ENCODE results near the gene GALNT16. TPM values are rescaled to one million over a fixed set of nuclear protein-coding genes. Genes with fewer than 3 reads are reported as not detected.
"Not testable (repeated sequence)": the region's sequence is repeated elsewhere in the genome, so short reads cannot be mapped to it uniquely, and the experiment has no call there.

The GALNT16 gene
- total RNA-seq, 1 donor from 2014 or later = 12.4 TPM

- TF ChIP-seq CTCF (conservative IDR thresholded peaks at IDR 0.05) = no peak
- no peaks in the 10 kb centered on the region for H3K4me1 Mint-ChIP-seq (ENCODE audit: unreplicated experiment)
- no peak overlapping the region for H3K27ac Mint-ChIP-seq
- no peak for DNase-seq (ENCODE audit: extremely low spot score, unreplicated experiment)
- H3K27me3 Mint-ChIP-seq = no peaks in the 10 kb centered on the region
- H3K36me3 Mint-ChIP-seq = peaks cover 41% of the 10 kb centered on the region
- no peaks in the 10 kb centered on the region for H3K9me3 Mint-ChIP-seq
- H3K4me3 Mint-ChIP-seq = no peak overlapping the region
These were observed 116.5 kb downstream of the GALNT16 start for GRCh38 chr14:69376439-69376838.

GRCh38 chr14:69378274-69378673 is 118.3 kb downstream of the GALNT16 start:
- H3K4me3 Mint-ChIP-seq = no peak overlapping the region
- TF ChIP-seq CTCF (conservative IDR thresholded peaks at IDR 0.05) = no peak
- H3K9me3 Mint-ChIP-seq = no peaks in the 10 kb centered on the region
- H3K36me3 Mint-ChIP-seq = peaks cover 43% of the 10 kb centered on the region
- H3K4me1 Mint-ChIP-seq (ENCODE audit: unreplicated experiment) = no peaks in the 10 kb centered on the region
- H3K27me3 Mint-ChIP-seq = no peaks in the 10 kb centered on the region
- no peak for DNase-seq (ENCODE audit: extremely low spot score, unreplicated experiment)
- no peak overlapping the region for H3K27ac Mint-ChIP-seq

DNA sequence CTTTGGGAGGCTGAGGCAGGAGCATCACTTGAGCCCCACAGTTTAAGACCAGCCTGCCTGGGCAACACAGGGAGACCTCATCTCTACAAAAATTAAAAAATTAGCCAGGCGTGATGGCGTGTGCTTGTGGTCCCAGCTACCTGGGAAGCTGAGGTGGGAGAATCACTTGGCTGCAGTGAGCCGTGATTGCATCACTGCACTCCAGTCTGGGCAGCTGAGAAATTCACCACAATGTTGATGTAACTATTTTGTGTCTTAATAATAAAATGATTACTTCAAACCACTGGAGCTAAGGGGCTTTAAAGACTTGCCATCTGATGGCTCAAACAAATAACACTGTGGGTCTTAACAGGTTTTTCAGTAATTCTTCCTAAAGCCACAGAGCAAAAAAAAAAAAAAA is 127.4 kb downstream of the GALNT16 start:
- Mint-ChIP-seq H3K27me3 (no peaks in the 10 kb centered on the region), H3K36me3 (peaks cover 42% of the 10 kb centered on the region), H3K27ac (no peak overlapping the region), H3K4me1 (ENCODE audit: unreplicated experiment) (no peaks in the 10 kb centered on the region), H3K4me3 (no peak overlapping the region), H3K9me3 (no peaks in the 10 kb centered on the region)
- DNase-seq (ENCODE audit: extremely low spot score, unreplicated experiment) = no peak
- no peak for TF ChIP-seq CTCF (conservative IDR thresholded peaks at IDR 0.05)

GRCh38 chr14:69391400-69391799 is 131.4 kb downstream of the GALNT16 start:
- H3K27ac Mint-ChIP-seq; H3K4me3 Mint-ChIP-seq; H3K27me3 Mint-ChIP-seq; DNase-seq (ENCODE audit: extremely low spot score, unreplicated experiment); H3K9me3 Mint-ChIP-seq: not testable (repeated sequence)
- Mint-ChIP-seq H3K36me3 (peaks cover 47% of the 10 kb centered on the region), H3K4me1 (ENCODE audit: unreplicated experiment) (peaks cover 14% of the 10 kb centered on the region)

- Mint-ChIP-seq H3K27ac (no peak overlapping the region), H3K4me3 (no peak overlapping the region), H3K36me3 (peaks cover 43% of the 10 kb centered on the region), H3K27me3 (no peaks in the 10 kb centered on the region), H3K9me3 (no peaks in the 10 kb centered on the region), H3K4me1 (ENCODE audit: unreplicated experiment) (peaks cover 18% of the 10 kb centered on the region)
- no peak for DNase-seq (ENCODE audit: extremely low spot score, unreplicated experiment)
- no peak for TF ChIP-seq CTCF (conservative IDR thresholded peaks at IDR 0.05)
These were observed 132.5 kb downstream of the GALNT16 start for GRCh38 chr14:69392481-69392880.

- H3K27me3 Mint-ChIP-seq = no peaks in the 10 kb centered on the region
- H3K36me3 Mint-ChIP-seq = peaks cover 32% of the 10 kb centered on the region
- no peak for TF ChIP-seq CTCF (conservative IDR thresholded peaks at IDR 0.05)
- peak overlapping the region; percentile 42 for H3K4me3 Mint-ChIP-seq
- no peak overlapping the region for H3K27ac Mint-ChIP-seq
- no peaks in the 10 kb centered on the region for H3K9me3 Mint-ChIP-seq
- DNase-seq (ENCODE audit: extremely low spot score, unreplicated experiment) = no peak
- peaks cover 33% of the 10 kb centered on the region for H3K4me1 Mint-ChIP-seq (ENCODE audit: unreplicated experiment)
These were observed 136.0 kb downstream of the GALNT16 start for GRCh38 chr14:69395929-69396328.
